Muscle of leg (tissue), 11 donors: ENCODE measurements around the gene DAGLA. TPM values are rescaled to one million over a fixed set of nuclear protein-coding genes. Genes with fewer than 3 reads are reported as not detected.
A peak's percentile ranks its signal among the peaks of the same experiment; 100 is the strongest.

Experiments
- DNase-seq: peaks from one replicate; pipeline ENCODE4 v3.0.0; 2013
- H3K27ac ChIP-seq: one replicate; pipeline ENCODE4 v1.5.1; 2013; ENCODE audit warnings: mild to moderate bottlenecking, low read length, control low read depth
- H3K27me3 ChIP-seq: one replicate; pipeline ENCODE4 v1.6.1; 2013; ENCODE audit warnings: low read length; ENCODE audit not compliant: control insufficient read depth, insufficient read depth
- H3K36me3 ChIP-seq: one replicate; pipeline ENCODE4 v1.6.1; 2013; ENCODE audit warnings: low read length; ENCODE audit not compliant: control insufficient read depth, insufficient read depth
- H3K4me1 ChIP-seq: one replicate; pipeline ENCODE4 v1.6.1; 2013; ENCODE audit warnings: low read length; ENCODE audit not compliant: control insufficient read depth, insufficient read depth
- H3K4me3 ChIP-seq: one replicate; pipeline ENCODE4 v1.5.1; 2013; ENCODE audit warnings: low read length, control low read depth
- H3K9me3 ChIP-seq: replicated peaks from 2 replicates; pipeline ENCODE4 v1.6.1; 2013; ENCODE audit warnings: low read depth, low read length; ENCODE audit not compliant: control insufficient read depth
- WGBS: methylation state at CpG from one replicate; pipeline ENCODE4 v1.1.5; 2013; ENCODE audit warnings: missing lambda C conversion rate; ENCODE audit not compliant: insufficient coverage; 5-methylcytosine and 5-hydroxymethylcytosine counted together
- polyA plus RNA-seq, 8 donors: library from polyadenylated mRNA; unstranded; fragments of 120-200 nt; gene quantifications; one replicate each; pipeline versions ENCODE4 v1.2.1 to v1.2.3, GENCODE V29; 2013; ENCODE audit warnings: inconsistent platforms in 1 of 8, low replicate concordance in 1 of 8; ENCODE audit not compliant: insufficient read length in 8 of 8, insufficient read depth in 1 of 8
- total RNA-seq: library from RNA; stranded (reverse); fragments of 120-200 nt; gene quantifications from one replicate; pipeline ENCODE4 v1.2.4, GENCODE V29; 2013

Gene DAGLA
- total and polyA plus RNA-seq, 9 donors: 2.0 to 6.4 (median 4.7) TPM

DNA sequence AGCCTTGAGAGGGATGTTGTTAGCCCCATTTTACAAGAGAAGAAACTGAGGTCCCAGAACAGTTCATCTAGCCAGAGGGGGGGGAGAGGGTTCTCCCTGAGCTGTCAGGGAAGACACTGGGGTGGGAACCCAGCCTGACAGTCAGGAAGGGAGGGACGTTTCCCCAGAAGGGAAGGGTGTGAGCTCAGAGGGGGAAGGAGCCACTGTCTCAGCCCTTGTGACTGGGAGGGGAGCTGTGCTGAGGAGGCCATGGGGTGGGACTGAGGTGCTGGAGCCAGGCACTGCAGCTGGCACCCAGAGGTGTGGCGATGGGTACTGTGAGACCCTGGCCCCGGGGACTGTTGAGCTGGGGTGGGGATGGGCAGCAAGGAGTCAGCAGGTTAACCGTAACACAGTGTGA lies 35.7 kb downstream of the DAGLA start:
- Histone ChIP-seq H3K4me1 (peaks cover 60% of the 10 kb centered on the region), H3K27me3 (no peaks in the 10 kb centered on the region), H3K27ac (no peak overlapping the region), H3K36me3 (peaks cover 8% of the 10 kb centered on the region), H3K9me3 (no peaks in the 10 kb centered on the region), H3K4me3 (no peak overlapping the region)
- DNase-seq: no peak
- 69% methylated on average over 4 of the region's 4 CpGs for WGBS

DNA sequence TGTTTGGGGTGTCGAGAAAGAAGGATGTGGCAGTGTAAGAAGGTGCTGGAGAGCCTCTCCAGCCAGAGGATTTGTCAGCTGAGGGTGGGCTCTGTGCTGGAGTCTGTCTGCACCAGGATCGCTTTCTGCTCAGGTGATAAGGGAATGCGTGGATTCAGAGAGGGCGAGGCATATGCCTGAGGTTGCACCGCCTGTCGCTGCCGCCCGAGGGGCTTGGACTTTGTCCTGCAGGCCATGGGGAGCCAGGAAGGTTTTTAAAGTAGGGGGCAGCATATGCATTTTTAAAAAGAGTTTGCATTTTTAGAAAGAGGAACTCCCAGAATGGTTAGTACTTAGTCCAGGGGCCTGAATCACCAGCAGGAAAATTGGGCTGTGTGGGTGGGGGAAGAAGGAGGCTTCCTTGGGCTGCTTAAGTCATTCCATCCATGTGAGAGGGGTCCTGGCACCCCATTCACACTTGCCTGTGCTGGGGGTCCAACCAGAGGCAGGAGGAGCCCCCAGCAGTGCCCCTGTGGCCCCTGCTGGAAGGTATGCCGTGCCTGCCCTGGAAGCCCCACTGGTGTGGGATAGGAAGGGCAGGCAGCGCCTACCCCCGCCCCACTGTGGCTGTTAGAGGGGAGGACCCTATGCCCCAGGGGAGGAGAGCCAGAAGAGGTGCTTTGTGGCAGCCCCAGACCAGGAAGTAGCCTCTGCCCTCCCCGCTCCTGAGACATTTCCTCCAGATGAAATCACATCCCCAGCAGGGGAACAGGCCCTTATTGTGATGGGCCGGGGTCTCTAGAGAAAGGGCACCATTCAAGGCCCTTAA lies 36.5 kb downstream of the DAGLA start:
- 66% methylated on average over 11 of the region's 13 CpGs for WGBS
- peaks cover 51% of the 10 kb centered on the region for H3K4me1 ChIP-seq
- H3K36me3 ChIP-seq: peaks cover 12% of the 10 kb centered on the region
- H3K27me3 ChIP-seq: no peaks in the 10 kb centered on the region
- DNase-seq: no peak
- no peaks in the 10 kb centered on the region for H3K9me3 ChIP-seq
- no peak overlapping the region for H3K4me3 ChIP-seq
- no peak overlapping the region for H3K27ac ChIP-seq

DNA sequence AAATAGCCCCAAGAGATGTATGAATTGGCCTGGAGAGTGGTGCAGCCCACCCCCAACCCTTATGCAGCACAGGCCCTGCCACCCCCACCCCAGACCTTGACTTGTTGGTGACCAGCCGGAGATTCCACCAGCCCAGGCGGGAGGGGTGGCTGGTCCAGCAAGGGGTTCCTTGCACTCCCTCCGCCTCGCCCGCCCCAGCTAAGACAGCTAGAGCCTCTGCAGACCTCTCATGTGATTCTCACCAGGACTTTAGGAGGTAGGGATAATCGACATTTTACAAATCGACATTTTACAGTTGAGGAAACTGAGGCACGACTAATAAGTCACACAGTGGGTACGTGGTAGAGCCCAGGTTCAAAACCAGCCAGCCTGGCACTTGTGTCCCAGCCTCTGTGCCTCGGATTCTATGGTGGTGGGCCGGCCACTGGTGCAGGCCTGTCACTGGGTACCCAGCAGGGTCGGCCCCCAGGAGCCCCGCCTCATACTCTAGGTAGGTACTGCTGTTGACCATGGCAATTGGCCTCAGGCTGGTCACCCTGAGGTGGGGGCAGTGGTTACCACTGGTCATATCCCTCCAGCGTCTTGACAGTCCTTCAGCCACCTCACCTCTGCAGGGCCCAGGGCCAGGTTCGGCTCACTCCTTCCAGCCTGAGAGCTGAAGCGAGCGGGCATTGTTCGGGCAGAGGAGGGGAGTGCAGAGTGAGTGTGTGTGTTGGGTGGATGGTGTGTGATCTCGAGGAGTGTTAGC lies 37.3 kb downstream of the DAGLA start:
- peaks cover 44% of the 10 kb centered on the region for H3K4me1 ChIP-seq
- no peak for DNase-seq
- H3K4me3 ChIP-seq: no peak overlapping the region
- no peak overlapping the region for H3K27ac ChIP-seq
- no peaks in the 10 kb centered on the region for H3K27me3 ChIP-seq
- no peaks in the 10 kb centered on the region for H3K9me3 ChIP-seq
- H3K36me3 ChIP-seq: peaks cover 16% of the 10 kb centered on the region
- WGBS: 89% methylated on average over 18 of the region's 19 CpGs

DNA sequence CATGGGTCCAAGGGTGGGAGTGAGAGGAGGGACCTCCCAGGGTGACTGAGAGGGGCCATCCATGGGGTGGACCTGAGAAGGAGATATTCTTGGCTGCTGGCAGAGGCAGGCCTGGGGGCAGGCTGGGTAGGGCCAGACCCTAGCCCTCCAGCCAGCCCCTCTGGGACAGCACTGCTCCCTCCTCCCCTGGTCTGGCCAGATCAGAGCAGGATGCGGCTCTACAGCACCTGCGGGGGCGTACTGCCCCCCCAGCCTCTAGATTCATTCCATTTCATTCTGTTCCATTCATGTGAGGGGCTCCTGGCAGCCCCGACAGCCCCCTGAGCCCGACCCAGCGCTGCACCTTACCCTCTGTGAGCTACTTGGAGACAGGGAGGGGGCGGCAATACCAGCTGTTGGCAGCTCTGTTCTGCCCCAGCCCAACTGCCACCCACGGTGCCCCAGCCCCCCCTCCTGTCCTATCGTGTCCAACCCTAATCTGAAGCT lies 37.9 kb downstream of the DAGLA start:
- DNase-seq: peak; percentile 38
- Histone ChIP-seq H3K36me3 (peaks cover 21% of the 10 kb centered on the region), H3K4me1 (peaks cover 42% of the 10 kb centered on the region), H3K27me3 (no peaks in the 10 kb centered on the region), H3K9me3 (no peaks in the 10 kb centered on the region), H3K27ac (peak overlapping the region; percentile 21), H3K4me3 (peak overlapping the region; percentile 21)
- WGBS: 13% methylated on average over 6 of the region's 9 CpGs

DNA sequence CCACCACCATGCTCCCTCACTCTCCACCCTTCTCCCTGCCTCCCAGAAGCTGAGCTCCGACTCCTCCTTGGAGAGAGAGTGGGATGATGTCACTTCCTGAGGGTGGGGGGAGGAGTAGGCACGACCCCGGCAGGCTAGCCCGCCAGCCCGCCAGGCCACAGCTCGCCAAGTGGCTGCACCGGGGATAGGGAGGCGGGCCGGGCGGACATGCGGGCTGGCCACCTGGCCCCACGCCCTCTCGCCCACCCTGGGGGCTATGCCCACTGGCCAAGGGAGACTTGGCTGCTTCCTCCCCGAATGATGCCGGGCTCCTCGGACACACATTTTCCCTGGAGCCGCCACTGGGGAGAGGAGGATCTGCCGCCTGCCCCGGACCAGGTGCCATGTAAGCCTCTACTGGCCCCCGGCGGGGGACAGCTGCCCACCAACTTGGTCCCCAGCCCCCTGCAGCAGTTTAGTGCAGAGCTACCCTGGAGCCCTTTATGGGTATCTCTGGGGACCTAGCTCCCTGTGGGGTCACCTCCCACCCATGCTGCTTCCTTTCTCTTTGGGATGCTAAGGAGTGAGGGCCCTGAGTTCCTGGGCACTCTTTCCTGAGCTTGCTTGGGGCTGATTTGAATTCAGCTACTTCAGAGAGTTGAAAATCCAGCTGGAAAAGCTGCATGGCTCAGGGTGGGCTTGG lies 38.6 kb downstream of the DAGLA start:
- no peaks in the 10 kb centered on the region for H3K9me3 ChIP-seq

DNA sequence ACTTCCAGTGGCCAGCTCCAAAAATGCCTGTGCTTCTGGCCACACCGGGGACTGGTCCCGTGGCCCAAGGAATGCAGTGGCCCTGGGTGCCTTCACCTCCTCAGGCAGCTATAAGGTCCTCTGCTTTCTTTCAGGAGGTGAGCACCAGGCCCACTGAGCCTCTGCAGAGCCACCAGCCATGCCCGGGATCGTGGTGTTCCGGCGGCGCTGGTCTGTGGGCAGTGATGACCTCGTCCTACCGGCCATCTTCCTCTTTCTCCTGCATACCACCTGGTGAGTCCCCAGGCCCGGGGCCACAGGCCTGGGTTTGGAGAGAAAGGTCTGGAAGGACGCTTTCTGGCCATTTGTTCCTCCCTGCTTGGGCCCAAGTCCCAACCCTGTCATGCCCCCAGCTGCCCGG lies 39.8 kb downstream of the DAGLA start:
- whole genome bisulfite sequencing: 90% methylated on average over 6 of the region's 12 CpGs
- H3K4me3 ChIP-seq: no peak overlapping the region
- no peak overlapping the region for H3K27ac ChIP-seq
- no peaks in the 10 kb centered on the region for H3K9me3 ChIP-seq
- H3K27me3 ChIP-seq: no peaks in the 10 kb centered on the region
- H3K4me1 ChIP-seq: peaks cover 35% of the 10 kb centered on the region
- no peak for DNase-seq
- H3K36me3 ChIP-seq: peaks cover 39% of the 10 kb centered on the region

More for the DNA sequence above, 38.6 kb downstream of the DAGLA start:
- H3K36me3 ChIP-seq: peaks cover 27% of the 10 kb centered on the region
- H3K27me3 ChIP-seq: no peaks in the 10 kb centered on the region
- H3K4me3 ChIP-seq: peak overlapping the region; percentile 53
- peak; percentile 89 for DNase-seq
- H3K27ac ChIP-seq: peak overlapping the region; percentile 59
- WGBS: 11% methylated on average over 18 of the region's 21 CpGs
- H3K4me1 ChIP-seq: peaks cover 37% of the 10 kb centered on the region

DNA sequence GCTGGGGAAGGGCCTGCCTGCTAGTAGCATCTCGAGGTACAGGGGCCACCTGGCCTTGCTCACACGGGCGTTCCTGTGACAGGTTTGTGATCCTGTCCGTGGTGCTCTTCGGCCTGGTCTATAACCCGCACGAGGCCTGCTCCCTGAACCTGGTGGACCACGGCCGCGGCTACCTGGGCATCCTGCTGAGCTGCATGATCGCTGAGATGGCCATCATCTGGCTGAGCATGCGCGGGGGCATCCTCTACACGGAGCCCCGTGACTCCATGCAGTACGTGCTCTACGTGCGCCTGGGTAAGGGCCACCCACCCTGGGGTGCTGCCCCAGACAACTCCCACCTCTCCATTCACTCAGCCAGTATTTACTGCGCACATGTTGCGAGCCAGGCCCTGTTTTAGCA lies 40.4 kb downstream of the DAGLA start:
- Histone ChIP-seq H3K36me3 (peaks cover 44% of the 10 kb centered on the region), H3K4me3 (no peak overlapping the region), H3K4me1 (peaks cover 35% of the 10 kb centered on the region), H3K9me3 (no peaks in the 10 kb centered on the region), H3K27ac (no peak overlapping the region), H3K27me3 (no peaks in the 10 kb centered on the region)
- DNase-seq: no peak
- 87% methylated on average over 17 of the region's 20 CpGs for WGBS

DNA sequence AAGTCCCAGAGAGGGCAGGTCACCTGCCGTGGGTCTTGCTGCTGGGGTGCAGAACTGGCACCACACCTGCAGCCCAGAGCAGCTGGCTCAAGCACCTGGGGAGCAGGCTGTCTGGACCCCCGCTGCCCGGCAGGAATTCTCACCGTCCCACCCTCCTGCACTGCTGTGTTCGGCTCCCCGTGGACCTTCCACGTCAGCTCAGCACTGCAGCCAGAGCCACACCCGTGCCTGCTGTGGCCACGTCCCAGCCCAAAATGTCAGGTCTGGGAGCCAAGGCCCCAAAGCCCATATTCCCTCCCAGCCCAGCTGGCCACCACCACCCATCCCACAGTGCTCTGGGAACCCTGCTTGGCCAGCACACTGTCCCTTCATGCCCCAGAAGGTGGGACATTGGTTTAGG lies 44.2 kb downstream of the DAGLA start:
- H3K9me3 ChIP-seq: no peaks in the 10 kb centered on the region
- WGBS: 71% methylated on average over 9 of the region's 9 CpGs
- H3K27me3 ChIP-seq: no peaks in the 10 kb centered on the region
- no peak overlapping the region for H3K27ac ChIP-seq
- no peak for DNase-seq
- peaks cover 70% of the 10 kb centered on the region for H3K36me3 ChIP-seq
- peaks cover 19% of the 10 kb centered on the region for H3K4me1 ChIP-seq
- H3K4me3 ChIP-seq: no peak overlapping the region

DNA sequence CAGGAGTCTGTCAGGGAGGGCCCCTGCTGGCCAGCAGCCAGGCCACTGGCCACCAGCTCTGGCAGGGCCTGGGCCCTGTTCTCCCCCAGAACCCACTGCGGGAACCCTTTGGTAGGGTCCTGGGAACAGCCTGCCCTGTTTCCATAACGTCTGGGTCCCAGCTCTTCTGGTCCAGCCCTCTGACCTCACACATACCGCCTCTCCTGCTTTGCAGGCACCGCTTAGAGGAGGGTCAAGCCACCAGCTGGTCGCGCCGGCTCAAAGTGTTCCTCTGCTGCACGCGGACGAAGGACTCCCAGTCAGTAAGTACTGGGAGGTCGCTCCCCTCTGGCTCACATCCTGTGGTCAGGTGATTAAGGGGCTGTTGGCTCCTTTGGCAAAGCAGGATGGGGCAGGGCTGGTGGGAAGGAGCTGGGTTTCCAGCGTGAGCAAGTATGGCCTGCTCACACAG lies 45.6 kb downstream of the DAGLA start:
- 66% methylated on average over 10 of the region's 12 CpGs for WGBS
- H3K27me3 ChIP-seq: no peaks in the 10 kb centered on the region
- no peaks in the 10 kb centered on the region for H3K9me3 ChIP-seq
- no peak overlapping the region for H3K4me3 ChIP-seq
- H3K4me1 ChIP-seq: peaks cover 16% of the 10 kb centered on the region
- peaks cover 72% of the 10 kb centered on the region for H3K36me3 ChIP-seq
- no peak overlapping the region for H3K27ac ChIP-seq
- no peak for DNase-seq

DNA sequence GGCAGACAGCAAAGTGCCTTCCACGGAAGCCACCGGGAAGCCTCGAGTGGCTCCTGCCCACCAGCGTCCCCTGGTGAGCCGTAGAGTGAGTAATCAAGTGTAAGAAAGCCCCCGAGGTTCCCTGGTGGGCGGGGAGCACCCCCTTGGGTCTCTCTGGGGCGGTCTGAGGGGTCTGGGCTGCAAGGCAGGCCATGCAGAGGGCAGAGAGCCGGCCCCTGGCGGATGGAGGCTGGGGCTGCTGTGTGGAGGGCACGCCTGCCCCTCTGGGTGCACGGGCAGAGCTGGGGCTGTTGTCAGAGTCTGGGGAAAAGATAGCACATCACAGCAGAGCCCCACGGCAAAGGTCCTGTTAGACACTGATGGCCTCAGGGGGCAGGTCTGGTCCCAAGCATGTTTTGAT lies 46.6 kb downstream of the DAGLA start:
- WGBS: 88% methylated on average over 13 of the region's 13 CpGs
- Histone ChIP-seq H3K4me1 (peaks cover 25% of the 10 kb centered on the region), H3K9me3 (no peaks in the 10 kb centered on the region), H3K27me3 (no peaks in the 10 kb centered on the region), H3K36me3 (peaks cover 74% of the 10 kb centered on the region), H3K4me3 (no peak overlapping the region), H3K27ac (no peak overlapping the region)
- DNase-seq: no peak
